Right lung (tissue), 5 donors: ENCODE results near the gene RTP2. TPM values are rescaled to one million over a fixed set of nuclear protein-coding genes. Genes with fewer than 3 reads are reported as not detected.

ENCODE experiments used
- DNase-seq, 2 donors: peaks; one replicate each; pipeline ENCODE4 v3.0.0-alpha.2; 2013
- polyA plus RNA-seq, 5 donors: library from polyadenylated mRNA; unstranded; fragments of 120-200 nt; gene quantifications; one replicate each; pipeline versions ENCODE4 v1.2.1 to v1.2.3, GENCODE V29; 2013; ENCODE audit warnings: inconsistent platforms in 1 of 5, low replicate concordance in 1 of 5; ENCODE audit not compliant: insufficient read length in 5 of 5, insufficient read depth in 1 of 5

Gene RTP2
- polyA plus RNA-seq, 5 donors = not detected

DNA sequence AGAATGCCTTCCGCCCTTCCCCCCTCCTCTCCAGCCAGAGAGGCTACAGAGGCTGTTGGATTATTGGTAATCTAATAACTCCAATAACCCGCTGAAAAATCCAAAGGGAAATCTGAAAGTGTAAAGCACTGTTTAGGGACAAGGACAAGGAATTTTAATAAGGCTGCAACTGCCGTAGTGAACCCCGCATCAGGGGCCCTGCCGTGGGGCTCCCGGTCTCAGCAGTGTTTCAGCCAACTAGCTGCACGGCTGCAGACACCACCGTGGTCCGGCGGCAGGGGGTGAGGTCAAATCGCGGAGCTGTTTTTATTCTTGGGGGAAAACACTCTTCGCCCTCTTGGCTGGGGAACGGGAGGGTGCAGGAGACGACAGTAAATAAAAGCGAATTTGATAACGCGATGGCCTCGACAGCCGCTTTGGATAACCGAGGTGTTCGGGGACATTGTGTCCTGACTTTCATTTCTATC is 36.8 kb upstream of the RTP2 start:
- no peak for DNase-seq

DNA sequence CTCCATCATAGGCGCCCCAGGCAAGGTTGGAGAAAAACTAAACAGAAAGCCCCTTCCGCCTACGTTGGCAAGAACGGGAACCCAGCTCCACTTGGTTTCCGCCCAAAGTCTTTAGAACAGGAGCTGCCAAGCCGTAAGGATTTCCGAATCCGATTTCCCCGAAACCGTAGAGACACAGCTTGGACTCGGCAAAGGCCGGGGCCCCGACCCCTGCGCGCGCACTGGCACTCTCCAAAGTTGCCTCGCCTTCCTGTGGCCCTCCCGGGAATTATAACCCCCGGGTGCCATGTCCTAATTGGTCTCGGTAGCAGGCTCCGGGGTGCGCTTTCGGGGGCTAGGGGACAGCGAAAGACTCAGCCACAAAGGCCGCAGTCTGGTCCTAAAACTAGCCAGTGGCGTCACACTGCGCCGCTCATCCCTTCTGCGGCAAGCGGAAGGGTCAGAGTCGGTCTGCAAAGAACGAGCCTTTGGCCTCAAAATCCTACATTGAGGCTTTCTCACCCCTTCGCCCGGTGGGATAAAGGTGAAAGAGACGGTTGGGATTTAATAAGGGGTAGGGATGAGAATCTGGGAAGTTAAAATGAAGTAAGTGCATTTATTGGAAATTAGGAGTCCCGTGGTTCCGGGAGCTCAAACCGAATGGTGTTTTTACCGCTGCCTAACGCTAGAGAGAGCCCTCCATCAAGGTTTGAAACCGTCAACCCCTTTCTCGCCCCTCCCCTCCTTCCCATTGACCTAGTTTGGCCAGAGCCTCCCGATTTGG is 36.2 kb upstream of the RTP2 start:
- DNase-seq = peak; percentile 89 to 92

DNA sequence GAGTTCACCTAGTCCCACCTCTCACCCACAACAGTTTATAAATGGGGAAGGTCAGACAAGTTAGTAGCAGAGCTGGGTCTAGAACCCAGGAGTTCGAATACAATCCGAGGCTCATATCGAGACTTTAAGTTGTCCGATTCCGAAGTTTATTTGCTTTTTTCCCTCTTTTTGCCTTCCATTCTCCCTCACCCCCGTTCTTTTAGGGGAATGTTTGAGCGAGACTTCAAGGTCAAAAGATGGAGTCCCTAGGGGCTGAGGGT is 35.6 kb upstream of the RTP2 start:
- no peak for DNase-seq

DNA sequence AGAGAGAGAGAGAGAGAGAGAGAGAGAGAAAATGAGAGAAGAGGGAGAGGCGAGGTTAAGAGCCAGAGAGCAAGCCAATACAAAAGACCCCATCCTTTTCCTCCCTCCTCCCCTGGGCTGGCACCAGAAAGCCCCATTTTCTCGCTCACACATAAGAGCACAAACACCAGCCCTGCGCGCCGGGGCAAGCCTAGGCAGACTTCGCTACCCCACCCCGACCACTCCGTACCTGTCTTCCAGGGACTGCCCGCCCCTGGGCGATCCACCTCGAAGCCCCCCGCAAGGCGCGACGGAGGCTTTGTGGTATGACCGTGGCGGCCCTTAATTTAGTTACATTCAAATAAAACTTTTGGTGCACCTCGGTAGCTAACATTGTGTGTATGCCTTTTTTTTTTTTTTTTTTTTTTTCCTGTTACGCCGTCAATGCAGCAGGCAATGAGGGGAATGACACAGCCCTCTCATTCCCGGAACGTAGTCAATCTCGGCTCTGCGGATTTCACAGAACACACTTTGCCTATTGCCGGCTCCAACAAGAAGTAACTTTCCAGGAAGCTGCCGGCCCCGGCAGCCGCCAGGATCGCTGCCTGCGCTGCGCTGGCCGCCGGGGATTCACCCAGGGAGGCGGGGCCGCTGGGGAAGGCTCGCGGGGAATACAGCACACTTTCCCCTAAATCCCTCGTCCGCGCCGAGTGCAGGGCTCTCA is 35.2 kb upstream of the RTP2 start:
- peak; percentile 59 to 60 for DNase-seq

DNA sequence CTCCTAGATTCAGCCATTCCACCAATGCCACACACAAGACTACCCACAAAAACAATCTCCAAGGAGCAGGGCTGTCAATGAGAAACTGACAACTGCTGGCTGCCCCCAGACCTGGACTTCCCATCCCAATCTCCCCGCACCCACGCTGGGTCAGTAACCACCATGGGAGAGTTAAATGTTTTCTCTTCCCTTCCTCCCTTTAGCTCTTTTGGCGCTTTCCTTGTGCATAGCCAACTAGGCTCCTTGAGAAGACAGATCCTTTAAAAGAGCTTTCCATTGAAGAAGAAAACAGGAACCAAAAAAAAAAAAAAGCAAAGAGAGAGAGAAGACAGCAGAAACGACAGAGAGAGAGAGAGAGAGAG is 34.6 kb upstream of the RTP2 start:
- DNase-seq = no peak

DNA sequence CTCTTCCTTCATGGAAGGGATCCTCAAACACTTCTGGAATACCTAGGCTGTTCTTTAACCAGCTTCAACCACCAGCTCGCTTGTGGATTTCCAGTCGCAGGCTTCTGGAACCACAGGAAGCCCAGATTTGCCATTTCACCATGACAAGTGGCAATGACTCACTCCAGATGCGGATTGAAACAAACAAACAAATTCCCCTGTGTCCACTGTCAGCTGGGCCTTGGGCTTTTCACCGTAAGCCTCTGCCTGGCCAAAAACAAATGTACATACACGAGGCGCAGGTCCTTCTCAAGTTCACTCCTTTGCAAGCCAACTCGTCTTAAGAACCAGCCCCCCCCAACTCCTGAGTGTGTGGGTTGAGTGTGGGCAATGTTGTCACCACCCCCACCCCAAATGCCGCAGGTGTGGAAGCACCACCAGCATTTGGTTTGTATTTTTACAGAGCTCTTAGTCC is 34.1 kb upstream of the RTP2 start:
- no peak for DNase-seq

DNA sequence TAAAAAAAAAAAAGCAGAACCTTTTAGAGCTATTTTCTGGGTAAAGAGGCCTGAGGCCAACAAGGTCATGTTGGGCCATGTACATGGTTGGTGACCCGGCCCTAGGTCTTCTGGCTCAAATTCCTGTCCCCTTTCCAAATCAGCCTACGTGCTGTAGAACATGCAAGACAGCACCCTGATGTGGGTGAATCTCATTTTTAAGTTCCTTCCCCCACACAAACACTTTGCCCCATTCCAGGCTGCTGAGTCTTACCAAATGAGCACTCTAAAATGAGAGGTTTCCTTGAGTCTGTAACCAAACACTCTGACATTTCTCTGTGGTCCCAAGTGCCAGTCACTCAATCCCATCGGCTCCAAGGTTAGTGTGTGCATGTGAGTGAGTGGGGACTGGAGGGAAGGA is 33.5 kb upstream of the RTP2 start:
- DNase-seq = no peak

DNA sequence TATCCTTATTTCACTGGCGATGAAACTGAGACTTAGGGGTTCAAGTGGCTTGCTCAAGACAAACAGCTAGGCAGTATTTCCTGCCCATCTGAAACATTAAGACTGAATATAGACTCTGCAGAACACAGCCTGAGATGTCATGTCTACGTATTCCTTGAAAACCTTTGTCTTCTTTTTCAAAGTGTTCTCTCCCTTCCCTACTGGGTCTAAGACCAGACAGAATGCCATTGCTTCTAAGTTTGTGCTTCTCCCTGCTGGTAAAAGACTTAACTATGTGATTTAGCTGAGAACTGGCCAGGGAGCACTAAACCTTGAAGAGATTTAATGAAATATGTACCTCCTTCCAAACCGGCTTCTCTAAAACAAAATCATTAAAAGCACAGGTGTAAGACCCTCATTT is 33.0 kb upstream of the RTP2 start:
- no peak for DNase-seq

DNA sequence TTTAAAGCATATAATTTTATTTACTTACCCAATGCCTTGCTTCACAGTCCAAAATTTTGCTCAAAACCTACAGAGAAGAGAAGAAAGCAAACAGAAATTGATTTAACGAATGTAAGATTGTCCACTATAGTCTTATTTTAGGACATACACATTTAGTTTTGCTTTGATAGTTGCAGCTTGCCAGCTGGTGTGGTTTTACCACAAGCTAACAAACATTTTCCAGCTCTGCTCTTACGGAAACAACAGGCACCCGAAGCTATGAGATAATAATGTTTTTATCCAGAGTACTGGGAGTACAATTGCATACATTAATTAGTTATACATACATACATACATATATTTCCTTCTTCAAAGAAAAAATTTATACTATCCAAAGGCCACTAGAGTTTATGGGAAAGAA is 32.5 kb upstream of the RTP2 start:
- no peak for DNase-seq

DNA sequence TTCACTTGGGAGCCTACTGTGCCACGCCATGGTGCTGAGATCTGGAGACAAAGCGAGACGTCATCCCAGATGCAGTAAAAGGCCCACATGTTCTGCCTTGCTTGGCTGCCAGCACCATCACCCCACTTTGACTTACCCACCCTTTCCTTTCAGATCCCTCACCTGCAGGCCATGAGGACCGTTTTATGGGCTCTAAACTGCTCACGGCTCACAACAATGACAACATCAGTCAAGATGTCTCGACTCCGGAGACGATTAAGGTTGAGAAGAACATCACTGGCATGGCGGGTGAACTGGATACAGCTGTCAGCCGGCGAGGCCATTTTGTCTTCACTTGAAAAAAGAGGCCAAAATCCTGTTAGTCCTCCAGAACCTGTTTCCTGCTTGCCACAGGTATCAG is 31.0 kb upstream of the RTP2 start:
- DNase-seq = no peak

DNA sequence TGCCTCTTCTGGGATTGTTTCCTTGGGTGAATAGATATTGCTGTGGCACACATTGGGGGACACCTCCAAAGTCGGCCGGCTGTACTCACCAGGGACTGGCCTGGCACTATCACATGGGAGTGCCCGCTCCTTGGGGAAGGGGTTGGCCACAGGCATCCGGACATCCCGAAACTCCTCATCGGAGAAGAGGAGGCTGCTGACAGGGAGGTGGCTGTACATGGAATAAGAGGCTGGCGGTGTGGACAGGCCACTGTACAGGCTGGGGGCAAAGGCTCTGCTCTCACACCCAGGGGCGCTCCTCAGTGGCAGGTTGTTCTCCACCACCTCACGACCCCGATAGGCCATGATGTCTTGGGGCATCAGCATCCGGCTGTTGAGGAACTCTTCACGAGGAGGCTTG is 27.2 kb upstream of the RTP2 start:
- no peak for DNase-seq

DNA sequence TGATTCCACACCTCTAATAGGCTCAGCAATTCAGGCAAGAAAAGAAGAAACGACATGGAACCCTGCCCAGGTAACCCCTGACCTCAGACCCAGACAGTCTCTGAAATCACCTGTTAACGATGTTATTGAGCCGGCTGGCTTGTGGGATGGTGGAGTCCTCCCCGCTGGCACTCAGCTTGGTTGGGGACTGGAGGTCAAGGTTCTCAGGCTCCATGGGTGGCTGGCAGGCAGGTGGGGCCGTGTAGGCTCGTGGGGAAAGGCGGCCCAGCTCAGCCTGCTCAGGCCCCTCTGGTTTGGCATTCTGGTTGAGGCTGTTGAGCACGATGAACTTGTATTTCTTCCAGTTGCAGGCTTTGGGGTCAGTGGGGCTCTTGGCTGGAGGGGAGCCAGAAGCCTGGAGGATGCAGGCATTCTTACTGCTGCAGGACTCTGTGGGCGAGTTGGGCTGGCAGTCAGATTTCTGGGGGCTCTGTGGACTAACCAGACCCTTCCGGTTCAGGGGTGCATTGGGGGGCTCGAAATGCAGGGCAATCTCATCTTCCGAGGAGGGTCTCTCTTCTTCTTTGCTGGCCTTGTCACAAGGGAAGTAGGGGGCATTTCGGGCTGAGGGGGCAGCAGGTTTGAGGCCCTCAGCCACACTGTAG is 26.7 kb upstream of the RTP2 start:
- DNase-seq = no peak

DNA sequence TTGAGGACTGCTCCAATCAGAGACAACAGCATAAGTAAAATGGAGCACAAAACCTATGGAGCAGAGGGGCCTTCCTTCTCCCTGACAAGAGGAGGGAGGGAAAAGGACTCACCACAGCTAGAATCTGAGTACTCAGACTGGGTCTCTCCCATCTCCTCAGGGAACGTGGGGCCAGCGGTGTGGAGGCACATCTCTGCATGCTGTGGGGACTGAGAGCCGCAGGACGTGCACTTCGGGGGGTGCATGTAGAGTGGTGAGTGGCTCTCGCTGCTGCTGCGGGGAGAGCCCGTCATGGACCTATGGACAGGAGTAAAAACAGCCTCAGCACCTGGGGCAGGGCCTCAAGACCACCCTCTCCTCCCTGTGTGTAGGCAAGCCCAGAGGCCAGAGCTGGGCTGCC is 25.9 kb upstream of the RTP2 start:
- DNase-seq = no peak

DNA sequence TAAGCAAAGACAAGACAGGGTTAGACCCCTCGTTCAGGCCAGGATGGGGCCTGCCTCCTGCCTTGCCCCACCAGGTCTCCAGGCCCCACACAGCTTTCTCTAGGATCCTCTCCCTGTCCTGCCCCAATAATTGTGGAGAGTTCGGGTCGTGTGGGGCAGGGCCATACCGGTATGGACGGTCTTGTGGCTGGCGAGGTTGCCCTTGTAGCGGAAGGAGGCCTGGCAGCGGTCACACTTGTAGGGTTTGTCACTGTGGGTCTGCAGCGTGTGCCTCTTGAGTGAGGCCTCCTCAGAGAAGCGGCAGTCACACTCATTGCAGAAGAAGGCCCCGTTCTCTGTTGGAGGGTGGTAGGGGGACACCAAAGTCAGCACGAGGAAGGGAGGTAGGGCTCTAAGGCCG is 24.2 kb upstream of the RTP2 start:
- no peak for DNase-seq

DNA sequence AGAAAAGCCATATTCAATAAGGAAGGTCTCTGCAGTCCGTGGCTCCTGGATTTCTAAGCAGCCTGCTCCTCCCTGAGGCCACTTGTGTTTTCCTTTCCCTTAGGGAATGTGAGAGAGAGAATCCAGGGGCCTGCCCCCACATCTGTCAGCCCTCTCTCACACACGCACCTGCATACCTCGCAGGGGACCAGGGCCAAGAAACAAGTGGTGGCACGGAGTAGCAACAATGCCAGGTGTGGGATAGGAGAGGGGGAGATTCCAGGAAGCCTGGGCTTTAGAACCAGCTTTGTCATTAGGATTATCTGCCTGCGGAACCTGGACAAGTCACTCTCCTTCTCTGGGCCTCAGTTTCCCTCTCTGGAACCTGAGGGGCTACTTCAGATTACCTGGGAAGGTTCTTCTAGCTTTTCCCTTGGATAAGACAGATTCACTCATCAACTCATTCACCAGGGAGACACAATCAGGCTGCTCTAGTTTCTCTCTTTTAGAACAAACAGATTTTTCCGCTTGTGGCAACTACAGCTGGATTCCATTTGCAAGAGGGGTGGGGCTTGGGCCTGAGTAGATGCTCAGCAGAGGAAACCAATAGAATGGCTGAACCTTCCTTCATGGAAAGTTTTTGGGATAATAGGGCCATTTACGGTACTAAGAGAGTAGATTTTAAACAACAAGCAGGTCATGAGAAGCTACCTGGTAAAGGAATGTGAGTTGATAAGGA is 23.5 kb upstream of the RTP2 start:
- no peak for DNase-seq

DNA sequence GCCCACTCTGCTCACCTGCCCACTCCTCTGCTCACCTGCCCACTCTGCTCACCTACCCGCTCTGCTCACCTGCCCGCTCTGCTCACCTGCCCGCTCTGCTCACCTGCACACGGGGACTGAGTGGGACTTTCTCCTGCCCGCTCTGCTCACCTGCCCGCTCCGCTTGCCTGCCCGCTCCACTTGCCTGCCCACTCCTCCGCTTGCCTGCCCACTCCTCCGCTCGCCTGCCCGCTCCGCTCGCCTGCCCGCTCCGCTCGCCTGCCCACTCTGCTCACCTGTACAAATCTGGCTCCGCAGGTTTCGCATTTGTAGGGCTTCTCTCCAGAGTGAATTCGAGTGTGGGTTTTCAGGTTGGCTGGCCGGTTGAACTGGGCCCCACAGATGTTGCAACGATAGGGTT is 22.9 kb upstream of the RTP2 start:
- DNase-seq = no peak

DNA sequence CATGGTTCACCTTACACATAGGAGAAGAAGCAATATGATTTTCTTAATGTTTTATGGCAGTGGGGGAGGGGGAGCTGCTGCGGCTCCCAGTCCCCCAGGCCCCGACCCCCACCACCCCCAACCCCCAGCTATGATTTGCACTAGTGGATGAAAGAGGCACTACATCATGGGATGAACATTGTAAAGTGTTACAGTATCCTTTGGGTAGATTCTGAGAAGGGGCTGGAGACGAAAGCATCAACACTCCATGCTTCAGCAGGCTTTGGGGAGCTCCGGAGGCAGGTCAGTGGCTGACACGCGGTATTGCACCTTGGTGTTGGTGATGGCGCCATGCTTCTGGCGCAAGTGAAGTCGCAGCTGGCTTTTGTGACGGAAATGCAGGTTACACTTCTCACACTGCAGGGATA is 19.9 kb upstream of the RTP2 start:
- DNase-seq = no peak

DNA sequence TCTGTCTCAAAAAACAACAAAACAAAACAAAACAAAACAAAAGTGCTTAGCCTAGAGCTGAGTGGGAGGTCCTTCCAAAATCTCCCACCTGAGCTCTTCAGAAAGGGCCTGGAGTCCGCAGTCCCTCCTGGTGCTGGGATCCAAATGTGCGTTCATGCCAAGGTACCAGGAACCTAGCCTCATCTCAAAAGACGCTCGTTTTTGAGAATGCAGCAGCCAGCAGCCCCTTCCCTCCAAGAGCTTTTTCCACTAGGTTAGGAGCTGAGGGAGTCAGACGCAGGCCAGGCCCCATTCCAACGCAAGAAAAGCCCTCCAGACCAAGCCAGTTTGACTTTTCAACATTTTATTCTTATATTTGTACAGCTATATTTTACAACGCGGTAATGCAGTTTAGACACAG is 18.7 kb upstream of the RTP2 start:
- DNase-seq = no peak

DNA sequence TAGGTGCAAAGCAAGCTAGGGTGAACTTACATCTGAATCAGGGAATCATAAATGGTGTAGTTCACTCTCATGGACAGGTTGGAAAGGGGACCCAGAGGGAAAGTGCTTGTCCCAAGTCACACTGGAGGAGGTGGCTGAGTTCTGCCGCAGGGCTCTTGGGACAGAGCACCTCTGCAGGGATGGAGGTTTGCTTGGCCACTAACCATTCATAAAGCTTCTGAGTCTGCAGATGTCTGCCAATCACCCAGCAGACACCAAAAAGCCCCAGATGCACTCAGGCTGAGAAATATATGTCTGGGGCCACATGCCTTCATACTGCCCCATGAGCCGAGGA is 17.9 kb upstream of the RTP2 start:
- DNase-seq = no peak

DNA sequence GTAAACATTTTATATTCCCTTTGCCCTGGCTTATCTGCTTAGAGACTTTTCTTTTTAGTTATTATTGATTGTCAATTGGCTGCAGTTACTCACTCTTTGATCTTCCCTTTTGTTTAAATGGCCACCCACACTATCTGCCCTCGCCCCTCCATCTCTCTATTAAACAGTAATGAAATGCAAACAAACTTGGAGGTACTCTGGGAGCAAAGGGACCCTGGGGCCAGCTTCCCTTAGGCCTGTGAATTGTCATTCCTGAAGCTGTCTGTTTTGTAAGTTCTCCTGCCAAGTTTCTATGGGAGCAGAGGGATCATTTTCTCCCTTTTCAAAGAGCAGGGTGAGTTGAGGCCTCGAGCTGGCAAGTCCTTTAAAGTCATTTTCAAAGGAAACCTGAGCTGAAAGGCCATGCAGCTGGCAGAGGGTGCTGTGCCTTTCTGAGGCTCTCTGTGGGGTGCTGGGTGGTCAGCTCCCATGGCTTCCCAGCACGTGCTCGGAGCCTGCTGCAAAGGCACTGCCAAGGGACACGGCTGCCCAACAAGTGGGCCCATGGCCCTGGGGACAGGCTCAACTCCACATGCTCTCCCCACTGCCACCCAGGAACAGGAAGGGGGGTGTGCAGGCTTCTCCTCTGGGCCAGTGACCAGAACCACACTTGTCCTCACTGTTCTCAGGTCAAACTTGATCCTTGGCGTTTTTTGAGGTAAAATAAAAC is 17.4 kb upstream of the RTP2 start:
- DNase-seq = peak in 1 of 2 donors; percentile 5

DNA sequence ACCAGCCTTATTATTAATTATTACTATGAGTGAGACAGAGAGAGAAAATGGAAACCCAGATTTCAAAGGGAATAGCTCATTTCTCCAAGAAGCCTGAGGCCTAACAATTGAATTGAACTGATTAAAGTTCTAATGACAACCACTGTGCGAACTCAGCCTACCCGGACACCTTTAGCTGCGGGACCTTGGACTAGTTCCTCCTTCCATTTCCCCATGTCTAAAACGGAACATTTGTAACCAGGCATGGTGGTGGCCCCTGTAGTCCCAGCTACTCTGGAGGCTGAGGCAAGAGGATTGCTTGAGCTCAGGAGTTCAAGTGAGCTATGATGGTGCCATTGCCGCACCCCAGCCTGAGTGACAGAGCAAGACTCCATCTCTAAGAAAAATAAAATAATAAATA is 16.4 kb upstream of the RTP2 start:
- no peak for DNase-seq

DNA sequence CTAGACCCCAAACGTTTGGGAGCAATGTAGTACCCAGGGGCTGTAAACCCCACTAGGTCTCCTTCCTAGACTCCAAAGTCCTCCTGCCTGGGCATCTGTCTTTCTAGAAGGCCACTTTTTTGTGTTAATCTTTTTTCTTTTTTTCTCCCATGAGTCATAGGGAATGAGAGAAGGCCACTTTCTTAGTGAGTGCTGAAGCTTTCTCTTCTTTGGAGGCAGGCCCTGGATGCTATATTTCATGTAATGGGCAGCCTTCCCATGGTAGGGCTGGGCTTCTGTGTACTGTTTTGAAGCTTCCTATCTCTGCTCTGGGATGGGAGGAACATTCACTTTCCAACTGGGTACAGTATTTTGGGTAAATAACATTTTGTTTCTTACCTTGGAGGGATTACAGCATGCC is 15.2 kb upstream of the RTP2 start:
- DNase-seq = no peak
